ENCODE data around the gene CCDC57. TPM values are rescaled to one million over a fixed set of nuclear protein-coding genes. Genes with fewer than 3 reads are reported as not detected.

The CCDC57 gene
- total and polyA plus RNA-seq, 9 of the 15 experiments (the other 6 are each of a cell fraction or from before 2014, with no cell fraction given) = 0.83 to 36.2 (median 13.6) TPM

DNA sequence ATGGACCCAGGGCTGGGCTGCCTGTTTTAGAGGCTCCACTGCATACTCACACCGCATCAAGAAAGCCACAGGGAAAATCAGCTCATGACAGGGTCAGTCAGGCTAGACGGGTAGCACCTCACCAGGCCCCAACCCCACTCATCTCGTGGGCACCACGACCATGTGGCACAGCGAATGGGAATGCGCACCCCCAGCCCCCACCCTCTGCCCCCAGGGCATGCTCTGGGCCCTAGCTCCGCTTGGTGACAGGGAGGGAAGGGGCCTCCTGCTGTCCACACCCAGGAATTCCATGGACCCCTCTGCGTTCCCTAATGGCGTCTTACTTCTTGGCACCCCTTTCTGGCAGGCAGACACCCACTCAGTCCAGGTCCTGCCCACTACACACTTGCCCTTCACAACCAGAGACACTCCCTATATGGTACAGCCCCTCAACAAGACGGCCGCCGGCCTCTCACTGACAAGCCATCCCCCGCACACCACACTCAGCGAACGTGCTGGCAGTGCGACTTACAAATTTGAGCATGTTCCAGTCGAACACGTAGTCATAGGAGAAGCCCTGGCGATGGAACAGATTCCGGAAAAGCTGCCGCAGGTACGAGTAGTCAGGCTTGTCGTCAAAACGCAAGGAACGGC lies 38.3 kb upstream of the CCDC57 start:
- Histone ChIP-seq H3K36me3 (ENCODE audit: control insufficient read depth, insufficient read depth, low read length) (peaks cover 89% of the 10 kb centered on the region), H3K27ac (ENCODE audit: extremely low read depth, low read depth, low read length) (no peak overlapping the region), H2AFZ (ENCODE audit: low read depth, low read length) (no peak overlapping the region), H3K27me3 (ENCODE audit: control insufficient read depth in 2 of 2, insufficient read depth in 2 of 2, low read length in 2 of 2) (no peaks in the 10 kb centered on the region), H3K9me1 (ENCODE audit: control insufficient read depth, insufficient read depth, low read length) (no peaks in the 10 kb centered on the region), H3K4me3 (no peak overlapping the region), H3K79me2 (ENCODE audit: control insufficient read depth, insufficient read depth, low read length) (peaks cover 39% of the 10 kb centered on the region), H3K4me2 (ENCODE audit: insufficient read depth, low read length) (no peak overlapping the region), H3K4me1 (replicated peaks in 1 of 2; ENCODE audit: control insufficient read depth in 2 of 2, insufficient read depth in 2 of 2, low read length in 2 of 2) (peaks cover 0 to 20% of the 10 kb centered on the region in 2 experiments; a peak in 2 of 5 replicates), H3K9ac (ENCODE audit: insufficient read depth in 1 of 2, low read depth in 2 of 2, low read length in 2 of 2) (peak overlapping the region in 1 of 2 experiments; percentile 45; a peak in 1 of 4 replicates), H4K20me1 (replicated peaks; ENCODE audit: control insufficient read depth, insufficient read depth, low read length) (no peaks in the 10 kb centered on the region), H3K9me3 (replicated peaks; ENCODE audit: control insufficient read depth, insufficient read depth, low read depth, low read length) (no peaks in the 10 kb centered on the region)
- WGBS (ENCODE audit: insufficient coverage, low coverage, missing lambda C conversion rate) = 96% methylated on average over 24 of the region's 25 CpGs
- no peak for TF ChIP-seq ZNF311 (CRISPR knock-in tag; IDR thresholded peaks at IDR 0.05)
- peak; percentile 4; the same call in 1 of the 2 replicates for TF ChIP-seq POLR2G (IDR thresholded peaks at IDR 0.05; ENCODE audit: low read depth, low read length)
- peak; percentile 21; the same call in 1 of the 2 replicates for TF ChIP-seq SUPT5H (IDR thresholded peaks at IDR 0.05)
- TF ChIP-seq ZNF408 (CRISPR knock-in tag; IDR thresholded peaks at IDR 0.05; ENCODE audit: low read depth) = no peak
- TF ChIP-seq HDGF (IDR thresholded peaks at IDR 0.05) = no peak
- TF ChIP-seq ATF7 (IDR thresholded peaks at IDR 0.05) = no peak
- no peak for TF ChIP-seq TFAM (CRISPR knock-in tag; conservative IDR thresholded peaks at IDR 0.05)
- TF ChIP-seq SP1 (CRISPR knock-in tag; IDR thresholded peaks at IDR 0.05) = no peak
- TF ChIP-seq ZNF584 (CRISPR knock-in tag; IDR thresholded peaks at IDR 0.05; ENCODE audit: low read depth) = no peak
- TF ChIP-seq ZNF436 (CRISPR knock-in tag; IDR thresholded peaks at IDR 0.05) = no peak
- TF ChIP-seq ZNF224 (CRISPR knock-in tag; IDR thresholded peaks at IDR 0.05) = no peak
- no peak for TF ChIP-seq MYNN (IDR thresholded peaks at IDR 0.05)
- no peak for TF ChIP-seq MYNN (CRISPR knock-in tag; IDR thresholded peaks at IDR 0.05)
- BruUV-seq (replicated peaks) = no TSS peak
- in situ Hi-C loops (cut with MboI) (no loop called here), intact Hi-C loops (cut with micrococcal nuclease) (no loop called here)
- FAIRE-seq (no peak), DNase-seq (ENCODE audit: extremely low read depth in 1 of 4, low spot score in 3 of 4) (no peak), ATAC-seq (no peak)
- ChIA-PET CTCF (ENCODE audit: low intra/inter-chr PET ratio) (no interaction called here), POLR2A (interaction anchor here (0.7 to 1.1 kb wide), 2 partner anchors 9 kb away, joined by 3 read pairs; no protein-coding TSS in a partner anchor)
